Mammary epithelial cell (primary cell): Measurements from ENCODE around the gene MIPEP.

Source experiments
- CTCF ChIP-seq, 2 donors: IDR thresholded peaks in 1 of 2; conservative IDR thresholded peaks in 1 of 2; 2 replicates each; pipeline ENCODE4 v1.5.1; 2011 to 2012; ENCODE audit warnings: inconsistent platforms in 2 of 2, low read length in 2 of 2, mild to moderate bottlenecking in 2 of 2, control low read depth in 1 of 2, low read depth in 1 of 2; ENCODE audit not compliant: insufficient read depth in 1 of 2; ENCODE audit errors: extremely low read depth in 1 of 2
- EZH2 ChIP-seq: IDR thresholded peaks from 2 replicates; pipeline ENCODE4 v1.6.1; 2012; ENCODE audit warnings: low read length, inconsistent platforms, borderline replicate concordance

GRCh38 chr13:23842406-23842805 is 46.8 kb downstream of the MIPEP start:
- TF ChIP-seq CTCF (conservative IDR thresholded peaks at IDR 0.05 in 1 of 2, IDR thresholded peaks at IDR 0.05 in 1 of 2; ENCODE audit: extremely low read depth in 1 of 2, insufficient read depth in 1 of 2, low read depth in 1 of 2, low read length in 2 of 2) (no peak), EZH2 (no peak)
